ENCODE results near the gene HERC4.

HERC4 gene

DNA sequence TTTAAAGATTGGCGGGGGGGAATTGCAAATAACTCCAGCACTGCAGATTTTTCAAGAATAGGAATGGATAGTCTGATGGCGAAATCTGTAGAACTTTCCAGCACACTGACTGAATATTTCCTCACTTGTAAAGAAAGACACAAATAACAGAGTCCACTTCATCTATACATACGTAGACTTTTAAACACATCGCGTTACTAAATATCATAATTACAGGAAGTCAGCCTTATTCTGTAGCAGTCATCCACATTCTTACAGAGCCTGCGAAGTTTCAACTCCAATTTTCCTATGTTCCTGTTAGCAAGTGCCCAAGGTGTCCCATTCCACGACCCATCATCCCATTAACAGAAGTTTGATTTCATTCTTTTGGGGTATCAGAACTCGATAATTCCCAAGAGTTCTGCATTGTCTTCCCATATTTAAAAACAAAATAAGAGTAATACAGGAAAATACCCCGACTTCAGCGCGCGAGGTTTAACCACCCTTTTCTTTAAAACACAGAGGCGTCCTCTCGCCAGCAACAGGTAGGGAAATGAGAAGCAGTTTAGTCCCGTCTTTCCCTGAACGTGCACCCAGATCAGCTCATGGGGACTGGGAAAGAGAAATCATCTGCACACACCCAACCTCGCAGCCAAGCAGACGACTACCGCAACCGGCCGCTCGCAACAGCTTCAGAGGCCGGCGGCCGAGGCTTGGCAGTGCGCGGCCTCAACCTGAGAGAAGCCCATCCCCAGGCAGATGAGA lies 880 bp downstream of the HERC4 start:
- DNase-seq (ENCODE audit: extremely low spot score), result no peak
- TF ChIP-seq FOXM1 (IDR thresholded peaks at IDR 0.05; ENCODE audit: borderline replicate concordance), result no peak
- no peak for TF ChIP-seq FOXA1 (IDR thresholded peaks at IDR 0.05)
- TF ChIP-seq L3MBTL2 (conservative IDR thresholded peaks at IDR 0.05), result no peak
- no peak for TF ChIP-seq NFRKB (IDR thresholded peaks at IDR 0.05)
- no peak for TF ChIP-seq CTBP1 (IDR thresholded peaks at IDR 0.05; ENCODE audit: borderline replicate concordance)
- TF ChIP-seq ELF4 (IDR thresholded peaks at IDR 0.05), result no peak
- TF ChIP-seq LEF1 (IDR thresholded peaks at IDR 0.05; ENCODE audit: borderline replicate concordance), result no peak
- no peak for TF ChIP-seq ZNF384 (IDR thresholded peaks at IDR 0.05)
- no peak for TF ChIP-seq SP1 (IDR thresholded peaks at IDR 0.05)
- no peak for TF ChIP-seq PKNOX1 (IDR thresholded peaks at IDR 0.05)
- no peak for TF ChIP-seq SUZ12 (IDR thresholded peaks at IDR 0.05)
- TF ChIP-seq HDGF (IDR thresholded peaks at IDR 0.05; ENCODE audit: borderline replicate concordance), result no peak
- TF ChIP-seq ARNT (IDR thresholded peaks at IDR 0.05), result no peak
- TF ChIP-seq TARDBP (IDR thresholded peaks at IDR 0.05), result no peak
- no peak for TF ChIP-seq FOXK2 (IDR thresholded peaks at IDR 0.05)
- no peak for TF ChIP-seq BHLHE40 (IDR thresholded peaks at IDR 0.05; ENCODE audit: borderline replicate concordance)
- ChIA-PET POLR2A (interaction anchor here (0.5 to 1.0 kb wide), 2 partner anchors 217 to 219 kb away, joined by 3 read pairs; no protein-coding TSS in a partner anchor), CTCF (no interaction called here)

- TF ChIP-seq PKNOX1 (IDR thresholded peaks at IDR 0.05) (no peak), CTBP1 (IDR thresholded peaks at IDR 0.05; ENCODE audit: borderline replicate concordance) (no peak), L3MBTL2 (conservative IDR thresholded peaks at IDR 0.05) (no peak)
- DNase-seq (ENCODE audit: extremely low spot score), result no peak
- ChIA-PET CTCF (no interaction called here), POLR2A (no interaction called here)
Observed at GRCh38 chr10:68073631-68074030, 1.5 kb downstream of the HERC4 start.

DNA sequence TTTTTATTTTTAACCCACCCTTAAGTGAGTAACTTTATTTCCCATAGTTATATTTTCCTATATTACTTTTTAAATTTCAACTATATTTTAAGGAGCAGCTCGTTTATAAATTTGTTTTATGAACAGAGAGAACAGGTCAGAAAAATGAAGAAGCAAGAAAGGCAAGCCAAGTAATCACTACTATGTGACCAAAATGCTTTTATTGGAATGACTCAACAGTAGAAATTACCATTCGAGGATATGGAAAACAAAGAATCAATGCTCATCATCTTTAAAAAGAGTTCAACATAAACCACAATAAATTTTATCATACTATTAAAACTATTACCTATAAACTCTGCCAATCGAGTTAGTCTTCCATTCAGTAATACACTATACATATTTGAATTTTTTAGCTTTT lies 7.6 kb downstream of the HERC4 start:
- no peak for TF ChIP-seq ARNT (IDR thresholded peaks at IDR 0.05)
- TF ChIP-seq NFRKB (IDR thresholded peaks at IDR 0.05), result no peak
- no peak for TF ChIP-seq L3MBTL2 (conservative IDR thresholded peaks at IDR 0.05)
- TF ChIP-seq HDGF (IDR thresholded peaks at IDR 0.05; ENCODE audit: borderline replicate concordance), result no peak
- no peak for TF ChIP-seq SUZ12 (IDR thresholded peaks at IDR 0.05)
- TF ChIP-seq ZNF384 (IDR thresholded peaks at IDR 0.05), result no peak
- no peak for TF ChIP-seq FOXA1 (IDR thresholded peaks at IDR 0.05)
- no peak for TF ChIP-seq TARDBP (IDR thresholded peaks at IDR 0.05)
- no peak for TF ChIP-seq ELF4 (IDR thresholded peaks at IDR 0.05)
- TF ChIP-seq SP1 (IDR thresholded peaks at IDR 0.05), result no peak
- no peak for TF ChIP-seq PKNOX1 (IDR thresholded peaks at IDR 0.05)
- TF ChIP-seq FOXM1 (IDR thresholded peaks at IDR 0.05; ENCODE audit: borderline replicate concordance), result no peak
- no peak for TF ChIP-seq CTBP1 (IDR thresholded peaks at IDR 0.05; ENCODE audit: borderline replicate concordance)
- TF ChIP-seq LEF1 (IDR thresholded peaks at IDR 0.05; ENCODE audit: borderline replicate concordance), result no peak
- TF ChIP-seq BHLHE40 (IDR thresholded peaks at IDR 0.05; ENCODE audit: borderline replicate concordance), result no peak
- TF ChIP-seq FOXK2 (IDR thresholded peaks at IDR 0.05), result no peak
- DNase-seq (ENCODE audit: extremely low spot score), result no peak
- ChIA-PET CTCF (interaction anchor here (0.7 kb wide), 1 partner anchor 17 kb away, joined by 3 read pairs; no protein-coding TSS in a partner anchor), POLR2A (interaction anchor here (0.7 kb wide), 1 partner anchor 35 kb away, joined by 3 read pairs; no protein-coding TSS in a partner anchor)

- no peak for DNase-seq (ENCODE audit: extremely low spot score)
- ChIA-PET CTCF (interaction anchor here (0.7 kb wide), 1 partner anchor 17 kb away, joined by 3 read pairs; no protein-coding TSS in a partner anchor), POLR2A (interaction anchor here (0.7 kb wide), 1 partner anchor 35 kb away, joined by 3 read pairs; no protein-coding TSS in a partner anchor)
- no peak for TF ChIP-seq SP1 (IDR thresholded peaks at IDR 0.05)
- TF ChIP-seq BHLHE40 (IDR thresholded peaks at IDR 0.05; ENCODE audit: borderline replicate concordance), result no peak
- TF ChIP-seq FOXK2 (IDR thresholded peaks at IDR 0.05), result no peak
- TF ChIP-seq PKNOX1 (IDR thresholded peaks at IDR 0.05), result no peak
- no peak for TF ChIP-seq TARDBP (IDR thresholded peaks at IDR 0.05)
- no peak for TF ChIP-seq FOXM1 (IDR thresholded peaks at IDR 0.05; ENCODE audit: borderline replicate concordance)
- TF ChIP-seq SUZ12 (IDR thresholded peaks at IDR 0.05), result no peak
- no peak for TF ChIP-seq ARNT (IDR thresholded peaks at IDR 0.05)
- TF ChIP-seq ZNF384 (IDR thresholded peaks at IDR 0.05), result no peak
- TF ChIP-seq NFRKB (IDR thresholded peaks at IDR 0.05), result no peak
- no peak for TF ChIP-seq LEF1 (IDR thresholded peaks at IDR 0.05; ENCODE audit: borderline replicate concordance)
Observed at GRCh38 chr10:68067029-68067428, 8.1 kb downstream of the HERC4 start.

- CTCF ChIA-PET, result no interaction called here
- POLR2A ChIA-PET, result interaction anchor here (0.6 kb wide), 1 partner anchor 15 kb away, joined by 5 read pairs; no protein-coding TSS in a partner anchor
- no peak for DNase-seq (ENCODE audit: extremely low spot score)
- TF ChIP-seq ELF4 (IDR thresholded peaks at IDR 0.05), result no peak
- no peak for TF ChIP-seq SUZ12 (IDR thresholded peaks at IDR 0.05)
- no peak for TF ChIP-seq NFRKB (IDR thresholded peaks at IDR 0.05)
- TF ChIP-seq PKNOX1 (IDR thresholded peaks at IDR 0.05), result no peak
- no peak for TF ChIP-seq TARDBP (IDR thresholded peaks at IDR 0.05)
- TF ChIP-seq SP1 (IDR thresholded peaks at IDR 0.05), result no peak
- TF ChIP-seq FOXA1 (IDR thresholded peaks at IDR 0.05), result no peak
- TF ChIP-seq ZNF384 (IDR thresholded peaks at IDR 0.05), result no peak
- TF ChIP-seq ARNT (IDR thresholded peaks at IDR 0.05), result no peak
- no peak for TF ChIP-seq HDGF (IDR thresholded peaks at IDR 0.05; ENCODE audit: borderline replicate concordance)
- TF ChIP-seq L3MBTL2 (conservative IDR thresholded peaks at IDR 0.05), result no peak
- TF ChIP-seq BHLHE40 (IDR thresholded peaks at IDR 0.05; ENCODE audit: borderline replicate concordance), result no peak
- no peak for TF ChIP-seq LEF1 (IDR thresholded peaks at IDR 0.05; ENCODE audit: borderline replicate concordance)
Observed at GRCh38 chr10:68053553-68053952, 21.5 kb downstream of the HERC4 start.

Data from HEK293T (cell line).